GM12873 (cell line): ENCODE data around the gene ALK.

Experiments used
- TF ChIP-seq, protein P1 (sequence below): IDR thresholded peaks from 2 replicates; pipeline ENCODE4 v1.5.1; 2012; ENCODE audit warnings: low read depth, mild to moderate bottlenecking, moderate library complexity, low read length, control low read depth; ENCODE audit not compliant: insufficient read depth; ENCODE audit errors: missing control alignments

ALK gene

GRCh38 chr2:29615183-29615582 is 306.2 kb downstream of the ALK start:
- TF ChIP-seq, protein P1, sequence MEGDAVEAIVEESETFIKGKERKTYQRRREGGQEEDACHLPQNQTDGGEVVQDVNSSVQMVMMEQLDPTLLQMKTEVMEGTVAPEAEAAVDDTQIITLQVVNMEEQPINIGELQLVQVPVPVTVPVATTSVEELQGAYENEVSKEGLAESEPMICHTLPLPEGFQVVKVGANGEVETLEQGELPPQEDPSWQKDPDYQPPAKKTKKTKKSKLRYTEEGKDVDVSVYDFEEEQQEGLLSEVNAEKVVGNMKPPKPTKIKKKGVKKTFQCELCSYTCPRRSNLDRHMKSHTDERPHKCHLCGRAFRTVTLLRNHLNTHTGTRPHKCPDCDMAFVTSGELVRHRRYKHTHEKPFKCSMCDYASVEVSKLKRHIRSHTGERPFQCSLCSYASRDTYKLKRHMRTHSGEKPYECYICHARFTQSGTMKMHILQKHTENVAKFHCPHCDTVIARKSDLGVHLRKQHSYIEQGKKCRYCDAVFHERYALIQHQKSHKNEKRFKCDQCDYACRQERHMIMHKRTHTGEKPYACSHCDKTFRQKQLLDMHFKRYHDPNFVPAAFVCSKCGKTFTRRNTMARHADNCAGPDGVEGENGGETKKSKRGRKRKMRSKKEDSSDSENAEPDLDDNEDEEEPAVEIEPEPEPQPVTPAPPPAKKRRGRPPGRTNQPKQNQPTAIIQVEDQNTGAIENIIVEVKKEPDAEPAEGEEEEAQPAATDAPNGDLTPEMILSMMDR = no peak

DNA sequence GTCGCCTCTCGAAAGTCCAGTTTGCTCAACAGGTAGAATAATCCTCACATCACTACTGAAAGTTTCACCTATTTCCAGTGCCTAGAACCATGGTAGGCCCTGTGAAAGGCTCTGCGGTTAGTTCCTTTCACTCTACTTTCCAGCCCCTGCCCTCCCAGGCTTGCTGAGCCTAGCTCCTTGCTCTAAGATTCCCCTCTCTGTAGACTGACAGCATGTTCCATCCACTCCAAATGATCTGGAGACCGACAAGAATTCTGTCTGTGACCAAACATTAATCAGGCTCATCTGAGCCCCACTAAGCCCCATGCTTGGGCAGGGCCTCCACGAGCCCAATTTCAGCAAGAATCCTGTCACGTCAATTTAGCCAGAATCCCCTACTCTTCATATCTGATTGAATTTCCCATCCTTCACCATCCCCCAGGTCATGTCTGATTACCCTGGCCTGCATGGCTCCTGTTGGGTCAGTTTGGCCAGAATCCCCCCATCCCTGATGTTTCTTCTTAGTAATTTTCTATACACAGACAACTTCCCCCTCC is 307.0 kb downstream of the ALK start:
- TF ChIP-seq, protein P1 = no peak

GRCh38 chr2:29613792-29614266 is 307.6 kb downstream of the ALK start:
- TF ChIP-seq, protein P1 = no peak

DNA sequence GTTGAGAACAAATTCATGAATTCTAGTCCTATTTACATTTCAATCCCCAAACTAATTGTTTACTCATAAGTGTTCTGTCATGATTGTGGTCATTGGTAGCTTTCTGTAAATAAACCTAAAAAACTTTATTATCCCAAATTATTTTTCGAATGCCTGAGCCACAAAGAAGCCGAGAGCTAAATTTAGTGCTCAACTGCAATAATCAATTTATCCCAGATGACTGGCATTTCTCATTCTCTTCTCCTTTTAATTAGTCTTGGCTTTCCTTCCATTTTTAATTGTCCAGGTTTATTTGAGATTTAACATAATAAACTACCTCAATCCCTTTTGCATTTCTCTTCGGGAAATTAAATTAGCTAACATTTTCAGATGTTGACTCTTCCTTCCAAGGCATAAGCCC is 308.3 kb downstream of the ALK start:
- TF ChIP-seq, protein P1 = no peak

- TF ChIP-seq, protein P1 = no peak
Observed at GRCh38 chr2:29612568-29612967, 308.8 kb downstream of the ALK start.

DNA sequence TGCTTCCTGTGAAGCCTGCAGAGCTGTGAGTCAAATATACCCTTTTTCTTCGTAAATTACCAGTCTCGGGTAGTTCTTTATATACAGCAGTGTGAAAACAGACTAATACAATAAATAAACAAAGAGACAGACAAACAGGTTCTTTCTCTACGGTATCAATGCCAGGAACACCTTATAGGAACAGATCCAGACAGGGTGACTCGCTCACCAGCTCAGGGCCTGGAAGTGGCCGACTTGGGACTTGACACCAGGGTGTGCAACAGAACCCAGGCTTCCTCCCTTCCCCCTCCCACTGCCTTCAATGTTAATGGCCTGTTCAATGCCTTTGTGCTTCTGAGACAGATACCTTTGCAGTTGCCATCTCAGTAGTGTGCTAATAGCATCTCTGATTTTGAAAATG is 309.5 kb downstream of the ALK start:
- TF ChIP-seq, protein P1 = no peak

GRCh38 chr2:29611261-29611660 is 310.1 kb downstream of the ALK start:
- TF ChIP-seq, protein P1 = no peak
